Measurements from ENCODE around the gene CDHR1. TPM values are rescaled to one million over a fixed set of nuclear protein-coding genes. Genes with fewer than 3 reads are reported as not detected.

Gene CDHR1
- total and polyA plus RNA-seq, 2 of the 8 experiments (the other 6 are each of a cell fraction or from before 2014, with no cell fraction given) = 3.9 to 10.5 TPM

- TF ChIP-seq SIN3A (conservative IDR thresholded peaks at IDR 0.05 in 1 of 2, IDR thresholded peaks at IDR 0.05 in 1 of 2; ENCODE audit: low read depth in 1 of 2, low read length in 2 of 2) (no peak), TAF1 (IDR thresholded peaks at IDR 0.05; ENCODE audit: low read depth, low read length) (no peak)
These were observed 42.5 kb downstream of the CDHR1 start (continued) for GRCh38 chr10:84236807-84237198.

Measured in H1 (cell line).